ENCODE measurements around the gene TGFBR1.

Gene TGFBR1

DNA sequence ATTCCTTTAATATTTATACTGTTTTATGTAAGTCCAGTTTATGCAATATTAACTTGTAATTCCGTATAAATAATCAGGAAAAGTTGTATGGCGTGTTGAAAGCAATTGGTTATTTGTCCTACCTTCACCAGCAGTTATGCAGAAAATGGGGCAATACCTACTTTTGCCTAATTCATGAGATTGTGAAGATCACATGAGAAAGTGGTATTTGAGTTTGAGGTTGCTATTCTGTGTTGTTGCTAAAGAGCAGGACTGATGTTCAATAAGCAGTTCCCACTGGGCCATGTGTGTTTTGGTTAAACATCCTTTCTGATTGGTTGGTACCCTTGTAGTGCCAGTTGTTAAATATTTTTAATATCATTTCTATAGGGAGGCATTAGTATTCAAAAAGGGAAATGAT lies 3.2 kb downstream of the TGFBR1 start:
- no peak for DNase-seq

DNA sequence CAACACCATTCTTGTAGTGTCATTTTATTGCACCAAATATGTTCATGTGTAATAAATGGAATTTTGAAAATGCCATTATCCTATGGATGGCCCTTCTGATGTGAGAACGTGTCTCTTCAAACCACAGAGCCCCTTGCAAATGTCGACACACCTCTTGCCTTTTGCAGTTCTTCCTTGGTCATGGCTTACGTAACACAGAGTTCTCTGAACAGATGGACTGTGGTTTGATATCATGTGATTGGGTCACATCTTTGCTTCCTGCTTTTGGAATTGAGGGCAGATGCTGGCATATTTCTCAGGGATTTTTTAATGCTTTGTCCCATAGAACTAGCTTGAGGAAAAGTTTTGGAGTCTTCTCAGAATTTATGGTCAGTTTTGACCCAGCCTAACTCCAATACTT lies 4.6 kb downstream of the TGFBR1 start:
- DNase-seq = no peak

DNA sequence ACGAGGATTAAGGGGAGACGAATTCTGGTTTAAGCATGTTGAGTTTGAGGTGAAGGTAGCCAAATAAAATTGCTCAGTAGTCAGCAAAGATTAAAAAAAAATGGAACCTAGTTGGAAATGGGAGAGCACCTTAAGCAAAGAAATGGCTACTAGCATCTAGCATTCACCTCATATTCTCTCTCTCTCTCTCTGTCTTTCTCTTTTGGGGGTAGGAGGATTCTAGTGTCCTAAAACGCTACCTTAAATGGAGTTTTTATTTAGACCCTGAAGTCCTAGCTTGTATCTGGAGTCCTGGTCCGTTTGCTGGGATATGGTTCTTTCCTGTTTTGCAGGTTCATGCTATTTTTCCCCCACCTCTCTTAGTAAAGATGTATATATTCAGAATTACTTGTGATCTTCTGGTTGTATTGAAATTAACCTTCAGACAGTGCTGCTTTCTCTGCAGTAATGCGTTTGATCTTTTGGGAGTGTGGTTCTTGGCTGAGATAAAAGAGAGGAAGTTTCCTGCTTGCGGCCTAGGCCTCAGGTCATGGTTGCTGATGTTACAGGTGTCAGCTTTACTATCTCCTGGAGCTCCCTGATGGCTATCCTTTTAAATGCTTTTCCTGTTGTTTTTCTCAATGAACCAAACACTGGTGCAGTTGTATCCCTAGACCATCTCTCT lies 8.0 kb downstream of the TGFBR1 start:
- DNase-seq = no peak

DNA sequence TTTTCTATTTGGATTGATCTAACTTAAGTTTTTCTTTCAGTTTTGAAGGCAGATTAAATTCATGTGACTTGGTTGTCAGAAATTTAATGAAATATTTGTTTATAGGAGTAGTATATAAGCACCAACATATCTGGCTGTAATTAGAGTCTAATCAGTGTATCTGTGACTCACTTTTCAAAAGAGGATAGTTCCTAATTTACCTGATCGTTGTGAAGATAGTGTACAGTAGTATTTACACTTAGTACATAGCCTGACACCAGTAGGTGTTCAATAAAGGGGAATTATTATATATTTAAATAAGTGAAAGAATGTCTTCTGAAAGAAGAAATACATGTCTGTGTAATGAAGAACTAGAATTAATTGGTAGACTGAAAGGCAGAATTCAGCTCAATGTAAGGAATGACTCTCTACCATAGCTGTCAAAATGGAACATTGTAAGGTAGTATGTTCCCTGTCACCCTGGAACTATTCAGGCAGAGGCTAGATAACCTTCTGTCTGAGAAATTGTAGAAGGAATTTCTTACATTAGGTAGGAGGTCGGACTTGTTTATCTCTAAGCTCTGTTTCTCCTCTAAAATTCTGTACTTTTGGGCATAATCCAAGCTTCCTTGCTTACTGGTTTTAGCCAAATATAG lies 8.6 kb downstream of the TGFBR1 start:
- DNase-seq = no peak

DNA sequence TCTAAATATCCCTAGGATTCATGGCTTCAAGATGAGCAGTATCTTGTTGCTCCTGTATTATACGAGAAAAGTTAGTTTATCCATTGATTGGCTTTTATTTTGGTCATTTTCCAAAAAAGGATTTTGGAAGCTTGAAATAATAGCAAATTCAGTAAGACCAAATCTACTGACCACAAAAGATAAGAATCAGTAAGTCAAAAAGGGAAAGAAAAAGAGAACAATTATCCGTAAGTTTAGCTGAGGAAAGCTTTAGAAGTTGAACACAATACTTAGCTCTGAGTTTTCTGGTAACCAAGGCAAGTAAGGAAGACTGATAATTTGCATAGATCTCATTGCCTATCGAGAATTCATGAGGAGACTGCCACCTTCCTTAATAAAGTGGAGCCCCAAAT lies 9.1 kb downstream of the TGFBR1 start:
- DNase-seq = no peak

DNA sequence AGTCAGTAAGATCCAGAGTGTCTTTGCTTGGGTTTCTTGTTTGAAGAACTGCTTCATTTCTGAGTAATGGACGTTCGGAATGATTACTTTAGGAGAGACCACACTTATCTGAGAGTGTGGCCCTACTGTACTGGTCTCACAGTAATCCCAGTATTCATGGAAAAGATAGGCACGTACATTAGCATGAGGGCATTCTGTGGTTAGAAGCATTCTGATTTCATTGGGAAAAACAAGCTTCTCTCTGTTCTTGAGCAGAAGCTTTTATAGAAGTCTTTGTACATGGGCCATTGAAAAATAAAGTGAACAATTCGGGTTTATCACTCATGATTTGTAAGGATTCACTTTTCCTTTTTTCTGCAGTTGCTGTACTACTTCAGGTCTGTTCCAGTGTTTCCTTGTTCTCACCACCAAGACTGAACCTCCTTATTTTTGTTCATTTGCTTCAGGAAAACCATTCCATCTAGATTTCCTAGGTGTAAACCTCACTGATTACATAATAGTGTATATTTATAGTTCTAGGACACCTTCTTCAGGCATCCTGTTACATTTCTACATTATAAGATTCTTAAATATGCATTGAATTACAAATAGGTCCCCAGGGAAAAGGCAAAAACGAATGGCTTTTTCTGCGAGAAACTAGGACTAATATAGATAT lies 10.1 kb downstream of the TGFBR1 start:
- DNase-seq = no peak

DNA sequence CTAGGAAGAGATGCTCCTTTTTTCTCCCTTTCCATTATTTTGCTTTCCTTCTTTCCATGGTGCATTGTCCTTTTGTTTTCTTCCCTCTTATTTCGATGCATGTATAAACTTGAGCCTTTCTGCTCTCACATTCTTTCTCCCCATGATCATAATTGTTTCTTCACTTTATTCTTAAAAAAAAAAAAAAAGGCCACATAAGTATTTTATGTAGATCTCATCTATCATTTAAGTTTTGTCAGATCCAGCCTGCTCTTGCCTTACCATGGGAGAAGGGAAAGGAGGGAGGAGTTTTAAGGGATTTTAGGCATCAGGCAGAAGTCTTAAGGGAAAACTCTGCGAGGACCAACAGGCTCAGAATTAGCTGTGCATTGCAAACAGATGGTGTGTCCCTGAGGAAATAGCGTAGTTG lies 11.1 kb downstream of the TGFBR1 start:
- DNase-seq = no peak

DNA sequence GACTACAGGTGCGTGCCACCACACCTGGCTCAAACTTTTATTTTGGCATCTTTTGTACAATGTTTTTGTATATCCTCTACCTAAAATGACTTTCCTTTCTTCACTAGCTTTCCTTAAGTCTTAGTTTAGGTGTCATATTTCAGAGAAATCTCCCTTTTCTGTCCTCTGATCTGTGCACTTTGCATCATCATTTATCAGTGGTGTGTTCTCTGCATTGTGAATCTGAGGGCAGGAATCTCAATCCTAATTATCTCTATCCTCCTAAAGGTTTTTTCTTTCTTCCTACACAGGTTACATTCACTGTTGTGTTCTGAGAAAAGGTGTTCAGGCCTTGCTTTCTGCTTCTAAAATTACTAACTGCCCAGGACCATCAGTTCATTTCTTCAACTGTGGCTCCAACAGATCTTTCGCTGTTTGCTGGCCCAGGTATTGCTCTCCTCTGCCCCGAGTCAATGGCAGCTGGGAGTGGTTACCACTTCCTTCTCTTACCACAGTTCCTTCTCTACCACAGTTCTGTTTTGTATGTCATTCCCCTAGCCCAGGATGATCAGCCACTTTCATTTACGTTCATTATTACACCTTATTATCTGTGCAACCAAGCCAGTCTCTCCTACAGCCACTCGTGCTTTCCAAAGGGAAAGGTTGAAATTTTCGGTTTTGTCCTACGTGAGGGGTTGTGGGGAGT lies 14.0 kb downstream of the TGFBR1 start:
- no peak for DNase-seq

DNA sequence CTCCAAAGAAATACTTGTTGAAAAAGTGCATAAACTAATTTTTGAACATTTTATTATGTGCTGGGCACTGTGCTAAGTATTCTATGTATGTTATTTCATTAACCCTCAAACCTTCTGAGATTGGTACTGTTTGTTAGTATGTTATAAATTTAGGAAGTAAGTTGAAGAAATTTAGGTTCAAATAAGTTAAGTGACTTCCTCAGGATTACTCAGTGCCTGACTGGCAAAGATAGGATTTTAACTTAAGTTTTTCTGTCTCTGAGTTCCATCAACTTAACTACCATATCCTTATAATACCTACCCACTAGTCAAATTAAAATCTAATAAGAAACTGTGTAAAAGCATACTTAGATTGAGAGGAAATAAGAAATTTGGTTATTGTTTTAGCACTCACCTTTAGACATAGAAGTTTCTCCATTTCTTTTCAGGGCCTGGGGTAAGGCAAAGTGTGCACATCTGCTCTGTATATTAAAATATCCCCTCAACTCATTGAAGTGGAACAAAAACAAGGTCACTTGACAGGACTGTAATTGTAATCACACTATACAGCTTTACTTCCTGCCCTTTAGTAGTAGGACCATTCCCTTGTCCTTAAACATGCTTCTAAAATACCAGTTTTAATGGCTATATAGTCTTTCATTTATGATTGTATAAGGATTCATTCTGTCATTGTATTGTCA lies 15.2 kb downstream of the TGFBR1 start:
- DNase-seq = no peak

DNA sequence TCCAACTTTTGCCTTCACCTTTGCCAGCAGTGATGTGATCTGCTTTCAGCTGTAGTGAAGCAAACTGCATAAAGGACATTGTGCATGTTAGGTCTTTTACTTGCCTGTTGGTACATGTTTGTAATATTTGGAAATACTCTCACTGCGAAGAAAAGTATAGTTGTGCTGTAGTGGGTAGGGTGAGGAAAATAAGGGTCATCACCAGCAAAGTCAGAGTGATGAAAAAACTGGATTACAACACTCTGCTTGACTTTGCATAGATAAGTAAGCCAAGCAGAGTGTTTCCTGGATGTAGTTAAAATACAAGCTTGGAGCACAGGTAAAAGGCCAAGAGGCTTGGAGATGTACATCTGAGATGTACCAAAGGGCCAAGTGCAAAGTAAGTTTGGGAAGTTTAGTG lies 16.7 kb downstream of the TGFBR1 start:
- no peak for DNase-seq

DNA sequence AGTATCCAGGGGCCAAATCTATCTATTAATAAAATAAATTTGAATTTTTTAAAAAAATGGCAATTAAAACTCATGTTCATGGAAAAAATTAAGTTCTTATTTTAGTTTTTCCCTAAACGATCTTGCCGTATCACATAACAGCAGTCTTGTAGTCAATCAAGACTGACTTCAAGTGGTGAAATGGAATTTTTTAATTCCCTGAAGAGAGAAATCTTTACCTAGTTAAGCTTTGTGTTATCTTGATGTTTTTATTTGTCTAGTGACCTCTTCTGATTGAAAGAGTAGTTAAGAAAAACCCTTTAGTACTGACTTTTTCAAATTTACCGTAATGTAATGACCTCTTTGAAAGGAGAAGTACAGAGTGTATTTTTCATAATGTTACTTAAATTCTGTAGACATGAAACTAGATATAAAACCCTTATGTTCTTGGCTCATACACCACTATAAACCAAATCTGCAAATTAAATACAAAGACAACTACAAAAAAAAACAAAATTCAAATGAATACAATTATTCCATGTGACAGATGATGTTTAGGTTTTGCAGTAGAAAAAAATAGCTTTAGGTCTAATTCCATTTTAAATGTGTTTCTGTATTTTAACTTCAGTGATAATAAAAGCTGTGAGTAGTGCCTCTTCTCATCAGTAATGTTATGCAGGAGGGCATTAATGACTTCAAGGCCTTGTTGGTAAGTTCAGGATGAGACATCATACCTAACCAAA lies 19.8 kb downstream of the TGFBR1 start:
- DNase-seq = no peak

DNA sequence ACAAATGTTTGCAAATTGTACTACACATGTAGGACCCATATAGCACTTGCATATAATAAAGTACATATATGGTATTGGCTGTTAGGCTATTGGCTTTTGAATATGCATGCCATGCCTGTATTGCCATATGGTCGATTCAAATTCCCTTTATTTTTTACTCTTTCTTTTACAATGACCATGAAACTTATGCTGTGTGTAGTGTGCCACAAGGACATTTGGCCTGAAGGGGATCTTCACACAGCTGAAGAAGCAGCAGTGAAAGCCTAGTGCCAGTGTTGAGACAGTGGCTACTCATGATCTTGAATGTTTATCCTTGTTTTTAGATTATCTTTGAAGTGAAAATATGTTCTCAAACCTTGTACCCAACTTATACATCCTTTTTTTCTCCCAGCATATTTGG lies 20.5 kb downstream of the TGFBR1 start:
- no peak for DNase-seq

DNA sequence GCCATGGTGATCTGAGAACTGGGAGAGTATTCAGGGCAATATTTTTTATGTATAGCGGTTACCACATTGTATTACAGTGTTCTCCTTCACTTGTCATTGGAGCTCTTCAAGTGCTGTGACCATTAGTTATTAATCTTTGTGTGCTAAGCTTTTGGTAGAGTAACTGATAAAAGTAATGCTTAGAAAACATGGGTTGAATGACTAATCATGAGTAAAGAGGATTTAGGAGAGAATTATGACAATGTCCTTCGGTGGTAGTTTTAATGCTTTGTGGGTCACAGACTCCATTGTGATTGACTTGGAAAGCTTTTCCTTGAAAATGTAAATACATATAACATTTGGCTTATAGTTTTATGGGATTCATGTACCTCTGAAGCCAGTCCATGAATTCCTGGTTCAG lies 21.4 kb downstream of the TGFBR1 start:
- no peak for DNase-seq

DNA sequence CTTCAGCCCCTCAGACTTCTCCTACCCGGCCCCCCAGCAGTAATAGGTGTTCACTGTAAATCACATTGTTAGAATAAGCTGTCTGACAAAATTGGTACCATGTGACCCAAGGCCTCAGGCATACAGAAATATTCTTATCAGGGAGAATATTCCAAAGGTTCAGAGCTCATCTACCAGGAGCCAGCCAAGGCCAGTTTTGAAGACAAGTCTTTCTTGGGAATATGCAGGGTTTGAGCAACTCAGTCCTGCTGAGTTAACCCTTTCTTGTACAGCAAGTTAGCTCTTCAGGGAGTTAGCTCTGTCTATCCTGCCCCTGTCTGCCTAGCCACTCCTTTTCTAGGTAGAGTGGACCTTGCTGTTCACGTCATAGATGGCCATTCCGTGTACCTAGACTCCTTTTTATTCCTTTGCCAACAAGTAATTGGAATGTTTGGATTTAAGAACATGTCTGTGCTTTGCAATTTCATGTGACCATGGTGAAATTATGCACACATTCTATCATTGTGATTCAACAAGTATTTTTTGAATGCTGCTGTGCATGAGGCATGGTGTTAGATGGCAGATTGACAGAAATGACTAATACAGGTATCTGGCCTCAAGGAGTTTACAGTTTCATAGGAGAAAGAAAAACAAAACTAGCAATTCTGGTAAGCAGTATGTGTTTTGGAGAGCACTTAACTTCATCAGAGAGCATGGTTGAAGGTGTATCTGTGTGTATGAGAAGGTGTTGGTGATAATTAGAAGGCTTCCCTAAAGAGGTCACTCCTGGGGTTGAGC lies 22.6 kb downstream of the TGFBR1 start:
- DNase-seq = no peak

DNA sequence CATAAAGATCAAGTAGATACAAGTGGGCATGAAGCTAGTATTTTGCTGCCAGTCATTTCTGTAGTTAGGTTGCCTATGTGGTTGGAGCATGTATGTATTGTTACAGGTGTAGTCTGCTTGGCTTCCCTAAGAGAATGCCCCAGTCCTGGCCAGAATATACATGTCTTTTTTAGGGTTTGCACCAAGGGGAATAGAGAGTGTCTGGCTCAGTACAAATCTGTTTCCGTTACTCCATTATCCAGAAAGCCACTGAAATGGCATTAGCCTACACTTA lies 23.2 kb downstream of the TGFBR1 start:
- no peak for DNase-seq

DNA sequence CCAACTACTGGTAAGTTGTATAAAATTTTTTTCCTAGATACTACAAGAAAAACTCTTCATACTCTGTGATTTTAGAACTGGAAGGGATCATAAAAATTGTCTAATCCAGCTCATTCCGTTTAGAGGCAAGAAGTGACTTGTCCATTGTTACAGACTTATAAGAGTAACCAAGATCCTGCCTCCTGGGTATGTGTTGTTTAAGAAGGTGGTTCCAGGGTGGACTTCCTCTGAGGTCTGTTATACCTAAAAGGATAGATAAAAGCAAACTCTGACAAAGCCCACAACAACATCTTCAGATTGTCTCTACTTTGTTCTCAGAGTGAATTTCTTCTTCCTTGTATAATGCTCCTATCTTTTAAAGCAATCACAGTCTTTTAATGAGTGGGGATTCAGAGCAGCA lies 24.2 kb downstream of the TGFBR1 start:
- DNase-seq = no peak

DNA sequence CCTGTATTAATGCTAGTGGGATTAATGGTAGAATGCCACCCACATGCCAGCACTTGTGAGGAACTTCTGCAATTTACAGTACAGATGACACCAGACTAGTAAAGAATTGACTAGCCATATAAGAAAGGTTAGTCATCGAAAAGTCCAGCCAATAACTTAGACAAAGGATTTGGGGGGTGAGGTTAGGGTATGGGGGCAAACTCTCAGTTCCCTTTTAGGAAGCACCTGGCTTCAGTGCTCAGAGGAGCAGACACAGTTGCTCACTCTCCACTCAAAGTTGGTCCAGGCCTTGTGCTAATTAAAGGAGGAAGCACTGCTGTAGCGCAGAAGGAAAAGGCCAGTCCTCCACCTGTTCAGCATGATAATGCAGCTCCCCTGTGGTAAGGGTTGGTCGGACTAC lies 25.2 kb downstream of the TGFBR1 start:
- no peak for DNase-seq

DNA sequence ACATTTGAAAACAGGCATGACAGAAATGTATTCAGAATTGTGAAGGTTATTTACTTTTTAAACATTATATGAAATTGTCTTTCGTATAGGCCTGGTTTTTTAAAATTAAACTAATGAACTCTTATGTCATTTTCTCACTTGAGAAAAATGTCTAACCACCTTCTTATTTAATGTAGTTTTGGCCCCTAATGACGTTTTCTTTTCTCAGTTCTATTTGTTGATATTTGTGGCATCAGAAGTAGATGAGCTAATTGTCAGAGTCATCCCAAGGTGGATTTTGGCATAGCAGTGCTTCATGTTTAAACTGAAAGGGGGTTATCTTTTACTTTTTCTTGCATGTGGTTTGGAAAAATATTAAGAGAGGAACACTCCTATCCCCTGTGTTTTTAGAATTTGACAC lies 28.2 kb downstream of the TGFBR1 start:
- no peak for DNase-seq

DNA sequence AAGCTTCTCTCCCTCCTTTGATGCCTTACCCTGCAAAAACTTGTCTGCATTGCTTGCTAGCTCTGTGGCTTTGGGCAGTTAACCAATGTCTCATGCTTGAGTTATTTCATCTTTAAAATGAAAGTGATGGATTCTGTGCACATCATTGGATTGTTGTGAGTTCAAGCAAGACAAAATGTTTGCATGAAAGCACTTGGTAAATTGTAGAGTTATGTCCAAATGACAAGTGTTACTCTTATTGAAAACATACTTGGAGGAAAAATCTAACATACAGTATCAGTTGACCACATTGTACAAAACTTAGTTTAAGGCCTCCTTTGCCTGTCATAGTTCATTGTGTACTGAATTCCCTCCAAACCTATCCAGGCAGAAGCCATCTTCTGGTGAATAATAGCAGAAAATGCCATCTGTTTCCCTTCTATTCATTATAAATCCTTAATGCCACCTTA lies 30.0 kb downstream of the TGFBR1 start:
- DNase-seq = peak; percentile 80

DNA sequence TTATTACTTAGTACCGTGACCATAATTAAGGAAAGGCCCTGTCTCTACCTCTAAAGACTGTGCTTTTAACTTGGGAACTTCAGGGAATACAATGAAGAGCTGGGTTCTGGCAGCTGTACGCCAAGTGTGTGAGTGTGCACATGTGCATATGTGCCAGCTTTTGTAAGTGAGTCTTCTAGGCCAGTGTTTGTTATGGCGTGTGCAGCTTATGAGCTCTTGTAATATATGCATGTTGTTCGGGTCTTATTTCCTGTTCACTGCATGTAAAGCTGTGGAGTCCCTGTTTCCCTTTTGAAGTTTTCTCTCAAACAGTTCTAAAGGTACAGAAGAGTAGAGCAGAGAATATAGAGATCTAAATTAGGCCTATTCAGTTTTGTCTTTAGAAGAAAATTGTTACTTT lies 30.5 kb downstream of the TGFBR1 start:
- DNase-seq = peak; percentile 57

DNA sequence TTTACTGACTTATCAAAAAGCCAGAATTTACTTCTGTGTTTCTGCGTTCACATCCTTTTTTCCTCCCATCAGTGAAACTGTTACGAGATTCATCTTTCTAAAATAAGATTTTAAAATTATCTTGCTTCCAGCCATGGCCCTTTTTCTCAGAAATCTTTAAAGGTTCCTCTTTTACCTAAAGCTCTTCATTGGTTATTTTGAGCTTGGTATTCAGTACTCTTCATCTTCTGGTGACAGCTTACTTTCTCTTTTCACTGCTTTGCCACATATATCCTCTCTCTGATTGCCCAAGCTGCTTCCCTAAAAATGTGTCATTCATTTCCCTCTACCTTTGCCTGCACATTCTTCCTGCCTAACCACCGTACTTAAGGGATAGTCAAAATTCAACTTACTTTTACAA lies 32.3 kb downstream of the TGFBR1 start:
- no peak for DNase-seq

DNA sequence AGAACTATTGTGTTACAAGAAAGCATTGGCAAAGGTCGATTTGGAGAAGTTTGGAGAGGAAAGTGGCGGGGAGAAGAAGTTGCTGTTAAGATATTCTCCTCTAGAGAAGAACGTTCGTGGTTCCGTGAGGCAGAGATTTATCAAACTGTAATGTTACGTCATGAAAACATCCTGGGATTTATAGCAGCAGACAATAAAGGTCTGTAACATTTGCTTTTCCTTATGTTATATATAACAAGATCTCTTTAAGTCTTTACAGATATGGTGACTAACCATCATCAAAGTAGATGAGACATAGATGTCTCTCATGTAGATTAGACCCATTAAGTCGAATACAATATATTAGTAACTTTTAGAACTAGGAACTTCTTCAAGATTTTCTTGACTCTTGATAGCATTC lies 33.0 kb downstream of the TGFBR1 start:
- DNase-seq = no peak
